GM11168 (cell line): Measurements from ENCODE around the gene AKAP13.

ENCODE experiments used
- in situ Hi-C: fragments of 300-500 bp; cut with MboI; formaldehyde crosslinking; loops from one replicate; pipeline ENCODE4 v1.12.0; 2022; ENCODE audit warnings: low sequenced_read_pairs; ENCODE audit not compliant: unreplicated experiment

AKAP13 gene

DNA sequence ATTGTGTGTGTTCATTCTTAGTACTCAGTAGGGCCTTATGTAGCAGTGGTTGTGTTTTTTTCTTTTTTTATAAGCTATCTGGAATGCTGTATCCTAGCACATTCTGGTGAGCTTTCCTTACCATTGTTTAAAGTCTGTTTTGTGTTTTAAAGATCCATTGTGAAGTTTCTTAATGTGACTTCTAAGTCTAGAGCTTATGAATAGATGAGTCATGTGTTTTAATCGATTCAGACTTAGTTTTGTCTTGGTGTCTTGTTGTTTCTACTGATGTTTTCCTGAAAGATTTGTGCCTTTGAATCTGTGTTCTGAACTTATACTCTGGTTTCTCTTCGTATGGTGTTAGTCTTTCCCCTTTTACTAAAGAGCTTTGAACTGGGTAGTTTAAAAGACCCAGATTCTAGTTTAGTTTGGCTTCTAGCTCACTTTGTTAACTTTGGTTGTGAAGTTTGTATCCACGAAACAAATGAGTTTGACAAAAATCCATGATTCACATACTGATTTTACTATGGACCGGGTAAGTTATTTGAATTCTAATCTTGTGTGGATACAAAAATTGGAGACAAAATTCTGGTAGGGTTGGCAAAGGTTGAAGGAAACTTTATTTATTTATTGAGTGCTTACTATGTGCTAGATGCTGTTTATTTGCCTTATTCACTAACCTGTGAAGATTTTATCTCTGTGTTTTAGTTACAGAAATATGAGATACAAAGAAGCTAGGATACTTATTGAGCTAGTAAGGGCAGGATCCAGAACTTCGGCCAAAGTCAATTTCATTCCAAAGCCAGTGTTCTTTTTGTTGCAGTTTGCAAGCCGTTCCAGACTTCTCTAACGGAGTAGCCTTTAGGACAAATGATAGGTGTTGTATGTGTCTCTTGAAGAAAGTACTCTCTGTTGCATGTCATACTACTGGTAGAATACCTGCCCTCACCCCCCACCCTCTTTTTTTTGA, 24.8 kb downstream of the AKAP13 start:
- in situ Hi-C loops: no loop called here

DNA sequence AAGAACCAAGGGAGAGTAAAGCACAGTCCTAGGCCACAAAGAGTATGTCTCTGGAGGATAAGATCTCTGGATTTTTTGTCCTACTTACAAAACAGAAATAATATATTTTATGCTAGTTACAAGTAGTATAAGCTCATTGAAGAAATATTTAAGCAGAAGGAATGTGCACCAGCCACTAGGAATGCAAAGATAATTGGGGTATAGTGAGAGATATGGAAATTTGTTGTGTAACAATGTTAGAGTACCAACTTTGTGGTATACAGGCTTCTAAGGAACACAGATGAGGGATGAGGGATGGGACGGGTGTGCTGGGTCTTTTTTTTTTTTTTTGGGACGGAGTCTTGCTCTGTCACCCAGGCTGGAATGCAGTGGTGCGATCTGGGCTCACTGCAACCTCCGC, 26.5 kb downstream of the AKAP13 start:
- in situ Hi-C loops: no loop called here

DNA sequence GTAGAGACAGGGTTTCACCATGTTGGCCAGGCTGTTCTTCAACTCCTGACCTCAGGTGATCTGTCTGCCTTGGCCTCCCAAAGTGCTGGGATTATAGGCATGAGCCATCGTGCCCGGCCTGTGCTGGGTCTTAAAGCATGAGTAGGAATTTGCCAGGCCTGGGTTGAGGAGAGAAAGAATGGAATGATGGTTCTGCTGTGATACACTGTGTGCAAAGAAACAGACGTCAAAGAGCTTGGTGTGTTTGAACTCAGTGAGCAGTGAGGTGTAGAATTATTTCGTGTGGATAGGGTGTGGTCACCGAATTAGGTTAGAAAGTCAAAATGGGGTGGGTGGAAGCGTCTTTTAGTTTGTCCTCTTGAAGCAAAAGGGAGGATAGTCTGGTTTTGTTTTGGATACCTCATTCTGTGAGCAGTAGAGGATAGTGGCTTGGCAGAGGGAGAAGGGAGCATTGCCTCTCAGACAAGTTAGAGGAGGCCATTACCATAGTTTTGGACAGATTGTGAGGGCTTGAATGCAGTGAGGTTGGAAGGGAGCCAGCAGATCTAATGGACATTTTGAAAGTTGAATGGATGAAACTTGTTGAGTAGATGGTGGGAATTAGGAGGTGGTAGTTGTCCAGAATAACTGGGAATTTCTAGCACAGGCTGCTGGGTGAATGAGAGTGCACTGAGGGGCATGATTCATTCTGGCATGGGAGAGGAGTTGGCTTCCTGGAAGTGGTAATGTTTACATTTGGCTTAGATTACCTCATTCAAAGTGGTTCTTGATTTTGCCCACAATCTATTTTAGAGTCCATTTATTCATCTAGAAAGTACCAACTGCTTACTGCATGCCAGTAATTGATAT, 27.2 kb downstream of the AKAP13 start:
- in situ Hi-C loops: no loop called here

DNA sequence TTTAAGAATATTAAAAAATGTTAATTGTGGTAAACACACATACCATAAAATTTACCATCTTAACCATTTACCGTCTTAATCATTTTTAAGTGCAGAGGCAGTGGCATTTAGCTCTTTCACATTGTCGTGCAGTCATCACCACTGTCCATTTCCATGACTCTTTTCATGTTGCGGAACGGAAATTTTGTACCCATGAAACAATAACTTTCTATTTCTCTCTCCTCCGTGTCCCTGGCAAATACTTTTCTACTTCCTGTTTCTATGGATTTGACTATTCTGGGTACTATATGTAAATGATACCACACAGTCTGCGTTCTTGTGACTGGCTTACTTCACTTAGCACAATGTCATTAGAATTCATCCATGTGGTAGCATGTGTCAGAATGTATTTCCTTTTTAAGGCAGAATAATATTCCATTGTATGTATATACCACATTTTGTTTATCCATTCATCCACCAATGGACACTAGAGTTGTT, 27.9 kb downstream of the AKAP13 start:
- in situ Hi-C loops: no loop called here

DNA sequence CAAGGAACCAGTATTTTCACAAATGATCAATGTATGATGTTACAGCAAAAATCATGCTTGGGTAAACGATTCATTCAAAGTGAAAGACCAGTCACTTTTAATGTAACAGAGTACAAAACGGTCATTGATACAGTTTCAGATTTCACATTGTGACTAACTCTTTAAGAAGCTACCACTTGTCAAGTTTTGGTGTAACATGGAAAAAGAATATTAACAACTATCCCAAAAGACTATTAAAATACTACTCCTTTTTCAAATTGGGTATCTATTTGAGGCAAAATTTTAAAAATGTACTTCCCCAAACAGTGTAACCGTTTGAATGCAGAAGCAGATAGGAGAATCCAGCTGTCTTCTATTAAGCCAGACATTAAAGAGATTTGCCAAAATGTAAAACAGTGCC, 31.7 kb downstream of the AKAP13 start:
- in situ Hi-C loops: loop anchor here (10.0 kb wide), 1 partner anchor 77 kb away; no protein-coding TSS in a partner anchor

DNA sequence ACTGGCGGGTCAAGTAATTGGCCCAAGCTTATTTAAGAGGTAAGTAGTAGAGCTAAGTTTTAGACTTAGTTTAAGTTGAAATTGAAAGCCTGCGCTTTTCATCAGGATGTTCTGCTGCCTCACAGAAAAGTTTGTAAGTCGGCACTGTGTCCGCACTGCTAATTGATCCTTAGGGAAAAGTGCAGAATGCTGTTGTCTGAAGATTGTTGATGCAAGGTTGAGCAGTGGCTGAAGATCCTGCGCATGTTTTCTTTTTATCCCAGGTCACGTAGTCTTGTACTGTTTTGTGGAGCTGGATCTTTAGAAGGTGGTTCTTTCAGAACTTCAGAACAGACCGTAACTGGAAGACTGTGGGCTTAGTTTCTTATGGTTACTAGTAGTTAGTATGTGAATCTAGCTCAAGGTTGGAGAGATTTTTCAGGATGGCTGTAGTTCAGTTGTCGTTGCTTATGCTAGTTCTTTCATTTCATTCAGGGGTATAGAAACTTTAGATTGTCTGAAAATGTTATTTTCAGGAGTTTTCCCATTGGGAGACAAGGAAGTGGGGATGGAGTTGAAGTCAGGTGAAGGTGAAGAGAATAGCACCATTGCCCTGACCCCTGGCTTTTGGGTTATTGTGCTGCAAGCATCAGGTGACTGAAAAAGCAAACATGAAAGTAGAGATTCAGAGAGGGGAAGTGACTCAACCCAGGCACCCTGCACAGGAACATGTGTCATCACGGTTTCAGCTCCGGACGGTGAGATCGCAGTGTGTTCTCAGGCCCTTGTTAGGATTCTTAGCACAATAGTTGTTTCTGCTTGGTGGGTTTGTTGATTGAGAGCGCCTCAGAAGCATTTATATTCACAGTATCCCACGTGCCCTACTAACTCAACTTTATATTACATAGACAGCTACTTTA, 32.8 kb downstream of the AKAP13 start:
- in situ Hi-C loops: loop anchor here (10.0 kb wide), 1 partner anchor 78 kb away; no protein-coding TSS in a partner anchor

DNA sequence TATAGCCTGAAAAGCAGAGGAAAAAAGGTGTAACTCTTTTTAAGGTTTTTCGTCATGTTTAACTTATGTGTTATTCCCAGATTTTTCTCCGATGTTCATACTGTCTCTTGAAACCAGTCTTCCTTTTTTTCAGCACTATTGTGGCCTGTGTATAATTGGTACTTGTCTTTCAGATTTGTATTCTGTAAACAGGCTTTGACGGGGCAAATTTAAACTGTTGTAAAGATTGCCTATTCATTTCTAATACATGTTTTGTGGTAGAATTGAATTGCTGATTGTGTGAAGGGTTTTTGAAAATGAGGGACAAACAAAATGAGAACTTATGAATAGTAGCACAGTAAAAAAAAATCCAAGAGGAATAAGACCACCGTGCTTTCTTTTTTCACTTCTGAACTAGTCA, 33.6 kb downstream of the AKAP13 start:
- in situ Hi-C loops: loop anchor here (10.0 kb wide), 1 partner anchor 79 kb away; no protein-coding TSS in a partner anchor

DNA sequence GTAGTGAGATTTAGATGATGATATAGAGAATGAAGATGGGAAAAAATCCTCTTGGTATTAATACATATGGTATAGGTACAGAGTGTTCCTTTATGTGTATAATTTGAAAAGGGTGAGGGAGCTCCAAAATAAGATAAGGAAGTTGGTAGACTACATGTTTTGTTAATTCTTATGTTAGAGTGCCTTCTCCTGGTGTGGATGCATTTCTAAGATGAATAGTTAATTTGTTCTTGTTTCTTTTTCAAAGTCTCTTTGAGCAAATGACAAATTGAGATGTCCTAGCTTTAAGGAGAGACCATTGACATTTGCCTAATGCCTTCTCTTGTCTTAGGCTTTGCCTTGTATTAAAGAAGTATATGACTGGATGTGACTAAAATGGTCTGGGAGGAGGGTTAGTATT, 34.1 kb downstream of the AKAP13 start:
- in situ Hi-C loops: loop anchor here (10.0 kb wide), 1 partner anchor 80 kb away; no protein-coding TSS in a partner anchor

DNA sequence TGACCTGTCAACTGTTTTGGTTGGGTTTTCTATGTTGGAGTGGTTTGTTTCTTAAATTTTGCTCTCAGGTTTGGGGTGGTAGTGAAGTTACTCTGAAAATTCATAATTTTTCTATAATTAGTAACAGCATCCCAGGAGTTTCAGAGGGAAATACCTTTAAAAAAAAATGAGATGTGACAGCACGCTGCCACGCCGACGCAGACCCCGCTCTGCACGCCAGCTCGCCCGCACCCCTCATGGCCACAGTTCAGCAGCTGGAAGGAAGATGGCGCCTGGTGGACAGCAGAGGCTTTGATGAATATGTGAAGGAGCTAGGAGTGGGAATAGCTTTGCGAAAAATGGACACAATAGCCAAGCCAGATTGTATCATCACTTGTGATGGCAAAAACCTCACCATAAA, 34.6 kb downstream of the AKAP13 start:
- in situ Hi-C loops: loop anchor here (10.0 kb wide), 1 partner anchor 80 kb away; no protein-coding TSS in a partner anchor

DNA sequence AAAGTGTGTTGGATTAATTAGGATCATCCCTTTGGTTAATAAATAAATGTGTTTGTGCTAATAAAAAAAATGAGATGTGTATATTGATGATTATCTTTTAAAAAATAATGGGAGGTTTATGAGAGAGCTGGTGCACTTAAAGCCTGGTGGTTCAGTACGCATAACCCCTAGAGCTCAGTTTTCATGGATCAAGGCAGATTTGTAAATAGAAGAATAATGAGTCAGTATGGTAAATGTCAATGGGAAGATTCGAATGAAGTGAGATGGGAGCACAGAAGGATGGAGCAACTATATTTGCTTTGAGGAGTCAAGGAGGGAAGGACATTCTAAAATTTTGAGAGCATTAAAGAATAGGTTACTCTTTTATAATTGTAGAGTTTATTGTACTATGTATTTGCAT, 35.4 kb downstream of the AKAP13 start:
- in situ Hi-C loops: loop anchor here (10.0 kb wide), 1 partner anchor 81 kb away; no protein-coding TSS in a partner anchor

DNA sequence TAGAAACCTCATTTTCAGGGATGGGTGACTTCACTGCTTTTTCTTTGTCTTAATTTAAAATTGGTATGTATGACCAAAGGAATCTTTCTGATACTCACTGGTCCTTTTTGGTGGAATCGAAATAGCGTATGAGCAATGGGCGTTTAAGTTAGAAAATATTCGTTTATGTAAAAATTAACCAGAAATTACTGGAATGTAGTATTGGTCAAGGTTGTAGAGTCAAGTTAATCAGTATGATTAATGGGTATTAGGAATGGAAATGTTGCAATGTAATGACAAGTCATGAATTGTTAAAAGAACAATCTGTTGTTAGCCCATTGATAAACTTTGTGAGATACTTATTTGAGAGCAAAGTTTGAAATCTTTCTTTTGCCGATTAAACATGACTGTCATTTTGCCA, 36.9 kb downstream of the AKAP13 start:
- in situ Hi-C loops: loop anchor here (10.0 kb wide), 1 partner anchor 82 kb away; no protein-coding TSS in a partner anchor

DNA sequence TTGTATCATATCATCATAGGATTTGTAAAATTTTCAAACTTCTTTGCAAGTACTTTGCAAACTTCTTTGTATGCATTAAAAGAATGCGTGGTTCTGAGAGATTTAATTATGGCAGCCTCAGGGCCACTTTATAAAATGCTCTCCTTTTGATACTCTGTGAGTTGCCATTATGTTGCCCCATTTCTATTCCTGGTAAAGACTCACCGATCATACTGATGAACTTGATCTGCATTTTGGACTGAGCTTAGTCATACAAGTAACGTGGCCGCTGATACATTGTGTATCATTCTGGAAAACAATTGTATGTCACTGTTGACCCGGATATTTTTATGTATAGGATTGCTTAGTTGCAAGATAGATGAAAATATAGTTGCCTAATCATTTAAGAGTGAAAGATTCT, 38.8 kb downstream of the AKAP13 start:
- in situ Hi-C loops: loop anchor here (10.0 kb wide), 1 partner anchor 84 kb away; no protein-coding TSS in a partner anchor

DNA sequence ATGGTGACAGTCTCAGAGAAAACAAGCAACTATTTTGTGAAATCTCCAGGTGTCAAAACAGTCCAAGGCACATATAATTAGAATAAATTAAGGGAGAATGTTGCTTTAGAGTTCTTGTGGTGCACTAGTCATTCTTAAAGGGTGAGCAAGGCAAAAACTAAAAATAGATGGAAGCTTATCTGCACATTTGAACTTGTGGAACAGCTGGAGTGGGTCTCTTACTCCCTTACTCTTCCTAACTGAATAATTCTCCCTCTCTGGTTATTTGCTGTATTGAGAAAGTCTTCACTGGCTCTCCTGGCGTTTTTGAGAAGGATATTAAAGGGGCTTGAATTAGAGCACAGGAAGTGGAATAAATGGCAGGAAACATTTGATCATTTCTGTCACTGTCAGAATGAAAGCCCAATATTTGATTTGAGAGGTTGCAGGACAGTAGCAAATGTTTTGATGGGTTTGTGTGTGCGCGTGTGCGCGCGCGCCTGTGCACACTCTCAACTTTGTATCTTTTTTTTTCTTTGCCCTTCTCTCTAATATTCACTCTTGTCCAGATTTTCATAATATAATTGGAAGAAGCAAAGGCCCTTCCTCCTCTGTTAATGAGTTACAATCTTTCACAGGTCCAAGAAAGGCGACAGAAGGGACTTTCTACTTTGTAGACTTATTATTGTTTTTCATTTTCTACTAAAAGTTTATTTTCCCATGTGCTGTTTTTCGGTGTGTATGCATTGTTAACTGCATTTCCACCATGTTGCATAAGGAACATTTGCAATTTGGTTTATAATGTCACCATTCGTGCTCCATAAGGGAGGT, 40.9 kb downstream of the AKAP13 start:
- in situ Hi-C loops: no loop called here

DNA sequence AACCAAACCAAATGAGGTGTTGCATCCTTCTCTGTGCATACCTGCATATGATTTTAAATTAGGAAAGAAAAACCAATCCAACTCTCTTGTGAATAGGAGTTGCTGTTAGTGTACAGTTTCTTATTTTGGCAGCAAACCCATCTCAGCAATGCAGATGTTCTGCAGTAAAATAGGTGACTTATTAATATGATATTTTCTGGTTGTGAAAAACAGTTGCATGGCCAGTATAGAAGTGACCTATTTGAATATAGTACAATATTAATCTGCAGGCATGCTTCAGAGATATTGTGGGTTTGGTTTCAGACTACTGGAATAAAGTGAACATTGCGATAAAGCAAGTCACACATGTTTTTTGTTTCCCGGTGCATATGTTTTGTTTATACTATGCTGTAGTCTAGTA, 42.2 kb downstream of the AKAP13 start:
- in situ Hi-C loops: no loop called here

DNA sequence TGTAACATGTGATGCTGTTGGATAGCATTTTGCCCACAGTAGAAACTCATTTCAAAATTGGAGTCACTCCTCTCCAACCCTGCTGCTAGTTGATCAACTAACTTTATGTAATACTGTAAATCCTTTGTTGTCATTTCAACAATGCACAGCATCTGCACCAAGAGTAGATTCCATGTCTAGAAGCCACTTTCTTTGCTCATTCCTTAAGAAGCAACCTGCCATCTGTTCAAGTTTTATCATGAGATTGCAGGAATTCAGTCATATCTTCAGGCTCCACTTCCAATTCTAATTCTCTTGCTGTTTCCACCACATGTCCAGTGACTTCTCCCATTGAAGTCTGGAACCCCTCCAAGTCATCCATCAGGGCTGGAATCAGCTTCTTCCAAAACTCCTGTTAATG, 42.9 kb downstream of the AKAP13 start:
- in situ Hi-C loops: no loop called here

DNA sequence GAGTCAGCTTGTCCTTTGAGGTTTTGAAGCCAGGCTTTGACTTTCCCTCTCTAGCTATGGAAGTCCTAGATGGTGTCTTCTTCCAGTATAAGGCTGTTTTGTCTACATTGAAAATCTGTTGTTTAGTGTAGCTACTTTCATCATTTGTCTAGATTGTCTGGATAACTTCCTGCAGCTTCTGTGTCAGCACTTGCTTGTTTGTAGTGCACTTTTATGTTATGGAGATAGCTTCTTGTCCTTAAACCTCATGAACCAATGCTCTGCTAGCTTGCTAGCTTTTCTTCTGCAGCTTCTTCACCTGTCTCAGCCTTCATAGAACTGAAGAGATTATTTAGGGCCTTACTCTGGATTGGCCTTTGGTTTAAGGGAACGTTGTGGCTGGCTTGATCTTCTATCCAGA, 43.8 kb downstream of the AKAP13 start:
- in situ Hi-C loops: no loop called here

DNA sequence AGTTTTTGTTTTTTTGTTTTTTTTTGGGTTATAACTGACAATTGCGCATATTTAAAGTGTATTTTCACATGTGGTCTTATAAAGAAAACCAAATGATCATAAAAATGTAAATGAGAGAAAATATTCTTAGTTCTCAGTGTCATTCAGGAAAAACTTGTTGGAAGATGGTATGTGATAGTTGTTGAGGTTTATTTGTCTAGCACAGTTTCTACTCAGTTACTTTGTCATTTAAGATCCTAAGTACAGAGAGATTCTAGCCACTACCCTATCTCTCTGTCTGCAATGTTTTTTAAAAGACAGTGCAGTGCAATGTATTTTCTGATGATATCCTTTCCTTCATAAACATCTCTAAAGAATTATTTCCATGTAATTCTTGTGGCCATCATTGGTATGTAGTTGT, 46.1 kb downstream of the AKAP13 start:
- in situ Hi-C loops: no loop called here

DNA sequence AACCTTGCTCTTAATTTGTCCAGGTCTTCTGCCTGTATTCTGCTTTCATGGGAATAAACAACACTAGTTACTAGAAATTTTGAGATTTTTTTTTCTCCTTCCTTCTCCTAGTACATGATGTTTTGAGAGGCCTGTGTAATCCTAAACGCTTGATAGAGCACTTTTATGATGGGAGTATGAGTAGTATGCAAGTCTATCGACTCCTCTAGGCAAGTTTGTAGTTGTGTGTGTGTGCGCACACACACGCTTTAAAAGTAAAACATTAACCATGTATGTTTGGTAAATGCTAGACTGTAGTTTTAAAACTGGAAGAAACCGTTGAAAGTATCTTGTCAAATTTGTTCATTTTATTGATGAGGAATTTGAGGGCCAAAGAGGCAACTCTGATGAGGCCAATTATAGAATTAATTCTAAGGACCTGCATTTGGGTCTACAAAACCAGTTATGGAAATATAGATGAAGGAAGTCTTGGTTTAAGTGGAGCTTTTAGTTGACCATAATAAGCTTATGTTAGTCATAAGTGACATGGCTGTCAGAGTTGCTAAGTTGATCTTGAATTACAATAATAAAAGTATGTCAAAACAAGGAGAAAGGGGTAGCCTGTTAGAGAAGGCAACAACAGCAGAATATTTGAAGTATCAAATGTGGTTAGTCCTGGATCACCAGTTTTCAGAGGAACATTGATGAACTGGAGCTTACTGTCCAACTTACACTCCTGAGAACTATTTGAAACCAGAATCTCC, 47.1 kb downstream of the AKAP13 start:
- in situ Hi-C loops: no loop called here
